NCI-H1417 treated with DMSO at 0.1 percent for 48 hours (cell line): Measurements from ENCODE around the gene LMCD1.

Experiments
- DNase-seq: peaks from one replicate; lab custom pipeline; 2025; lab: John Stamatoyannopoulos, UW

LMCD1 gene

GRCh38 chr3:8536096-8537056 is 34.8 kb downstream of the LMCD1 start:
- no peak for DNase-seq

GRCh38 chr3:8537440-8537839 is 35.8 kb downstream of the LMCD1 start:
- no peak for DNase-seq

- DNase-seq = no peak
These were observed 36.6 kb downstream of the LMCD1 start for GRCh38 chr3:8538223-8538622.

- DNase-seq = no peak
These were observed 37.3 kb downstream of the LMCD1 start for GRCh38 chr3:8538913-8539312.

- no peak for DNase-seq
These were observed 37.8 kb downstream of the LMCD1 start for GRCh38 chr3:8539419-8539818.

- no peak for DNase-seq
These were observed 38.8 kb downstream of the LMCD1 start for GRCh38 chr3:8540456-8540855.

- no peak for DNase-seq
These were observed 39.9 kb downstream of the LMCD1 start for GRCh38 chr3:8541486-8541885.

GRCh38 chr3:8542190-8543135 is 40.8 kb downstream of the LMCD1 start:
- DNase-seq = no peak

- DNase-seq = no peak
These were observed 45.0 kb downstream of the LMCD1 start for GRCh38 chr3:8546609-8547008.

GRCh38 chr3:8548502-8549275 is 47.1 kb downstream of the LMCD1 start:
- no peak for DNase-seq

- DNase-seq = no peak
These were observed 47.7 kb downstream of the LMCD1 start for GRCh38 chr3:8549354-8549753.

GRCh38 chr3:8550611-8551010 is 49.0 kb downstream of the LMCD1 start:
- no peak for DNase-seq

- no peak for DNase-seq
These were observed 50.7 kb downstream of the LMCD1 start for GRCh38 chr3:8552223-8552762.

GRCh38 chr3:8553405-8553804 is 51.8 kb downstream of the LMCD1 start:
- DNase-seq = no peak

GRCh38 chr3:8554696-8555095 is 53.1 kb downstream of the LMCD1 start:
- no peak for DNase-seq

GRCh38 chr3:8555113-8555661 is 53.6 kb downstream of the LMCD1 start:
- no peak for DNase-seq

GRCh38 chr3:8555725-8556472 is 54.3 kb downstream of the LMCD1 start:
- DNase-seq = no peak

- no peak for DNase-seq
These were observed 54.8 kb downstream of the LMCD1 start for GRCh38 chr3:8556473-8556869.

- DNase-seq = no peak
These were observed 55.7 kb downstream of the LMCD1 start for GRCh38 chr3:8557298-8557697.

GRCh38 chr3:8558645-8559044 is 57.0 kb downstream of the LMCD1 start:
- no peak for DNase-seq

- DNase-seq = no peak
These were observed 57.7 kb downstream of the LMCD1 start for GRCh38 chr3:8559351-8559750.
